ENCODE data around the gene ADK.

DNA sequence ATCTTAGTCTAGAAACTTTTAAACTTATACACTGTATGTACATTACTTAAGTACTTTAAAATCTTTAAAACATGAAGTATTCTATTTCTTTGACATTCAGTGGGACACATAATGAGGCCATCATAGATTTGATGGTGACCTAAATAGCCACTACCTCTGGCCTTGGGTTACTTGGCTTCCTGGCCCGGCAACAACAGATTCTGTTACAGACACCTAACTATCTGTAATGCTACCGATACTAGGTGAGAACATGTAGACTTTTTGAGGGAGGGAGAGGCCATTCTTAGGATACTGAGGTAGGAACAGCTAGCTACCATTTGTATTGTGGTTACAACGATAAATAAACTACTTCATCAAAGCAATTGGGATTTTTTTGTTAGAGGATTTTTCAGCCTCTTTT, 520.7 kb downstream of the ADK start:
- TF ChIP-seq POLR2A (IDR thresholded peaks at IDR 0.05): no peak
- TF ChIP-seq, protein P1, sequence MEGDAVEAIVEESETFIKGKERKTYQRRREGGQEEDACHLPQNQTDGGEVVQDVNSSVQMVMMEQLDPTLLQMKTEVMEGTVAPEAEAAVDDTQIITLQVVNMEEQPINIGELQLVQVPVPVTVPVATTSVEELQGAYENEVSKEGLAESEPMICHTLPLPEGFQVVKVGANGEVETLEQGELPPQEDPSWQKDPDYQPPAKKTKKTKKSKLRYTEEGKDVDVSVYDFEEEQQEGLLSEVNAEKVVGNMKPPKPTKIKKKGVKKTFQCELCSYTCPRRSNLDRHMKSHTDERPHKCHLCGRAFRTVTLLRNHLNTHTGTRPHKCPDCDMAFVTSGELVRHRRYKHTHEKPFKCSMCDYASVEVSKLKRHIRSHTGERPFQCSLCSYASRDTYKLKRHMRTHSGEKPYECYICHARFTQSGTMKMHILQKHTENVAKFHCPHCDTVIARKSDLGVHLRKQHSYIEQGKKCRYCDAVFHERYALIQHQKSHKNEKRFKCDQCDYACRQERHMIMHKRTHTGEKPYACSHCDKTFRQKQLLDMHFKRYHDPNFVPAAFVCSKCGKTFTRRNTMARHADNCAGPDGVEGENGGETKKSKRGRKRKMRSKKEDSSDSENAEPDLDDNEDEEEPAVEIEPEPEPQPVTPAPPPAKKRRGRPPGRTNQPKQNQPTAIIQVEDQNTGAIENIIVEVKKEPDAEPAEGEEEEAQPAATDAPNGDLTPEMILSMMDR (IDR thresholded peaks at IDR 0.05): no peak

All from thyroid gland (tissue), 4 donors.